Immature natural killer cell (primary cell): Measurements from ENCODE around the gene ZNF768. TPM values are rescaled to one million over a fixed set of nuclear protein-coding genes. Genes with fewer than 3 reads are reported as not detected.

ENCODE experiments used
- DNase-seq, 3 donors: peaks; one replicate each; pipeline ENCODE4 v3.0.0; 2022; ENCODE audit warnings: mixed read lengths in 1 of 3
- H3K27ac Mint-ChIP-seq, 6 donors: one replicate each; pipeline ENCODE4 v1.8.0; 2020; ENCODE audit warnings: mixed read lengths in 6 of 6, mild to moderate bottlenecking in 5 of 6, inconsistent platforms in 4 of 6, moderate library complexity in 3 of 6
- H3K27me3 Mint-ChIP-seq, 3 donors: one replicate each; pipeline ENCODE4 v1.8.0; 2020 to 2021; ENCODE audit warnings: low read depth in 3 of 3, mild to moderate bottlenecking in 3 of 3, mixed read lengths in 3 of 3, moderate library complexity in 3 of 3, inconsistent platforms in 1 of 3
- H3K36me3 Mint-ChIP-seq, 3 donors: one replicate each; pipeline ENCODE4 v1.8.0; 2020; ENCODE audit warnings: mixed read lengths in 3 of 3, inconsistent platforms in 2 of 3, mild to moderate bottlenecking in 2 of 3
- H3K4me1 Mint-ChIP-seq, 2 donors: one replicate each; pipeline ENCODE4 v1.8.0; 2020; ENCODE audit warnings: inconsistent platforms in 2 of 2, mild to moderate bottlenecking in 2 of 2, mixed read lengths in 2 of 2, moderate library complexity in 1 of 2
- H3K4me3 Mint-ChIP-seq, 5 donors: one replicate each; pipeline ENCODE4 v1.8.0; 2020; ENCODE audit warnings: mild to moderate bottlenecking in 5 of 5, mixed read lengths in 5 of 5, inconsistent platforms in 3 of 5, moderate library complexity in 3 of 5
- H3K9me3 Mint-ChIP-seq, 6 donors: one replicate each; pipeline ENCODE4 v1.8.0; 2020; ENCODE audit warnings: mild to moderate bottlenecking in 6 of 6, mixed read lengths in 6 of 6, inconsistent platforms in 4 of 6, moderate library complexity in 3 of 6
- polyA plus RNA-seq, 3 donors: library from polyadenylated mRNA; unstranded; fragments of 300-500 nt; fragmentation: Illumina TruSeq; gene quantifications; one replicate each; pipeline ENCODE4 v1.2.3, GENCODE V29; 2021

Gene ZNF768
- 1 to 10 TPM in 2 of 3 donors, under 1 TPM in 1; 0.15 to 1.7 (median 1.3) TPM for polyA plus RNA-seq

- Mint-ChIP-seq H3K27me3 (peaks cover 2 to 12% (median 4%) of the 10 kb centered on the region in 3 donors), H3K36me3 (peaks cover 0 to 12% (median 9%) of the 10 kb centered on the region in 3 donors), H3K4me3 (peak within 1 kb of the TSS; percentile 86 to 89 (median 87)), H3K4me1 (peaks cover 26 to 34% of the 10 kb centered on the region in 2 donors), H3K9me3 (no peaks in the 10 kb centered on the region), H3K27ac (peak within 1 kb of the TSS; percentile 80 to 89 (median 83))
- DNase-seq, result peak in 2 of 3 donors; percentile 26 to 52
Measured at GRCh38 chr16:30526137-30526822, at the start of gene ZNF768. Gene ZNF768, minus strand, starts transcription at chr16:30526566. Its CDS starts 153 bp downstream, at chr16:30526413.

- DNase-seq, result no peak
- Mint-ChIP-seq H3K4me3 (peak overlapping the region in 1 of 5 donors; percentile 24), H3K27me3 (peaks cover 0 to 7% (median 0%) of the 10 kb centered on the region in 3 donors), H3K4me1 (peaks cover 21 to 28% of the 10 kb centered on the region in 2 donors), H3K27ac (no peak overlapping the region), H3K9me3 (no peaks in the 10 kb centered on the region), H3K36me3 (peaks cover 0 to 3% (median 0%) of the 10 kb centered on the region in 3 donors)
Measured at GRCh38 chr16:30574678-30575077, 48.3 kb upstream of the ZNF768 start.

GRCh38 chr16:30571445-30572322 is 45.3 kb upstream of the ZNF768 start, which contains the start of gene ZNF688:
Gene ZNF688, minus strand, starts transcription at chr16:30571714. Its CDS starts 85 bp downstream, at chr16:30571629.
- H3K27ac Mint-ChIP-seq, result peak within 1 kb of the TSS; percentile 93 to 98 (median 96)
- no peaks in the 10 kb centered on the region for H3K9me3 Mint-ChIP-seq
- H3K36me3 Mint-ChIP-seq, result no peaks in the 10 kb centered on the region
- H3K4me1 Mint-ChIP-seq, result peaks cover 29 to 35% of the 10 kb centered on the region in 2 donors
- H3K27me3 Mint-ChIP-seq, result peaks cover 0 to 15% (median 0%) of the 10 kb centered on the region in 3 donors
- peak within 1 kb of the TSS; percentile 90 to 92 (median 91) for H3K4me3 Mint-ChIP-seq
- peak; percentile 95 to 97 (median 95) for DNase-seq

GRCh38 chr16:30570636-30571444 is 44.5 kb upstream of the ZNF768 start:
- DNase-seq, result no peak
- Mint-ChIP-seq H3K4me1 (peaks cover 29 to 35% of the 10 kb centered on the region in 2 donors), H3K9me3 (no peaks in the 10 kb centered on the region), H3K27ac (peak overlapping the region; percentile 87 to 98 (median 90)), H3K27me3 (peaks cover 0 to 20% (median 1%) of the 10 kb centered on the region in 3 donors), H3K36me3 (no peaks in the 10 kb centered on the region), H3K4me3 (peak overlapping the region; percentile 78 to 92 (median 90))

GRCh38 chr16:30569746-30570635 is 43.6 kb upstream of the ZNF768 start:
- Mint-ChIP-seq H3K27ac (peak overlapping the region in 4 of 6 donors; percentile 43 to 98 (median 78)), H3K27me3 (peaks cover 0 to 20% (median 2%) of the 10 kb centered on the region in 3 donors), H3K4me3 (peak overlapping the region in 3 of 5 donors; percentile 17 to 92 (median 78)), H3K4me1 (peaks cover 29 to 35% of the 10 kb centered on the region in 2 donors), H3K36me3 (no peaks in the 10 kb centered on the region), H3K9me3 (no peaks in the 10 kb centered on the region)
- no peak for DNase-seq

GRCh38 chr16:30569281-30569680 is 42.9 kb upstream of the ZNF768 start:
- H3K27ac Mint-ChIP-seq, result peak overlapping the region in 4 of 6 donors; percentile 64 to 79 (median 68)
- H3K4me1 Mint-ChIP-seq, result peaks cover 29 to 35% of the 10 kb centered on the region in 2 donors
- DNase-seq, result no peak
- no peaks in the 10 kb centered on the region for H3K36me3 Mint-ChIP-seq
- no peaks in the 10 kb centered on the region for H3K9me3 Mint-ChIP-seq
- peaks cover 0 to 18% (median 2%) of the 10 kb centered on the region in 3 donors for H3K27me3 Mint-ChIP-seq
- H3K4me3 Mint-ChIP-seq, result peak overlapping the region in 1 of 5 donors; percentile 13

GRCh38 chr16:30567991-30568638 is 41.7 kb upstream of the ZNF768 start:
- DNase-seq, result peak; percentile 44 to 61 (median 51)
- H3K4me3 Mint-ChIP-seq, result peak overlapping the region; percentile 51 to 73 (median 73)
- H3K9me3 Mint-ChIP-seq, result no peaks in the 10 kb centered on the region
- peaks cover 0 to 21% (median 2%) of the 10 kb centered on the region in 3 donors for H3K27me3 Mint-ChIP-seq
- H3K27ac Mint-ChIP-seq, result peak overlapping the region; percentile 85 to 95 (median 92)
- peaks cover 25 to 31% of the 10 kb centered on the region in 2 donors for H3K4me1 Mint-ChIP-seq
- no peaks in the 10 kb centered on the region for H3K36me3 Mint-ChIP-seq

- Mint-ChIP-seq H3K36me3 (no peaks in the 10 kb centered on the region), H3K4me1 (peaks cover 23 to 27% of the 10 kb centered on the region in 2 donors), H3K27ac (peak overlapping the region; percentile 85 to 95 (median 92)), H3K4me3 (peak overlapping the region in 3 of 5 donors; percentile 73), H3K9me3 (no peaks in the 10 kb centered on the region), H3K27me3 (peaks cover 2 to 21% (median 2%) of the 10 kb centered on the region in 3 donors)
- DNase-seq, result no peak
Measured at GRCh38 chr16:30567160-30567990, 41.0 kb upstream of the ZNF768 start.

GRCh38 chr16:30566531-30566930 is 40.2 kb upstream of the ZNF768 start:
- Mint-ChIP-seq H3K9me3 (no peaks in the 10 kb centered on the region), H3K36me3 (no peaks in the 10 kb centered on the region), H3K4me1 (peaks cover 20% of the 10 kb centered on the region in 2 donors), H3K4me3 (no peak overlapping the region), H3K27ac (peak overlapping the region in 1 of 6 donors; percentile 72), H3K27me3 (peaks cover 2 to 16% (median 2%) of the 10 kb centered on the region in 3 donors)
- no peak for DNase-seq

- H3K27me3 Mint-ChIP-seq, result peaks cover 2 to 18% (median 4%) of the 10 kb centered on the region in 3 donors
Measured at GRCh38 chr16:30565984-30566383, 39.6 kb upstream of the ZNF768 start.

GRCh38 chr16:30565526-30565925 is 39.2 kb upstream of the ZNF768 start:
- Mint-ChIP-seq H3K4me1 (peaks cover 21 to 23% of the 10 kb centered on the region in 2 donors), H3K27me3 (peaks cover 2 to 20% (median 4%) of the 10 kb centered on the region in 3 donors), H3K9me3 (no peaks in the 10 kb centered on the region), H3K27ac (no peak overlapping the region), H3K4me3 (no peak overlapping the region), H3K36me3 (no peaks in the 10 kb centered on the region)
- no peak for DNase-seq

More at GRCh38 chr16:30565984-30566383, 39.6 kb upstream of the ZNF768 start:
- DNase-seq, result no peak
- H3K4me3 Mint-ChIP-seq, result no peak overlapping the region
- H3K27ac Mint-ChIP-seq, result peak overlapping the region in 1 of 6 donors; percentile 57
- no peaks in the 10 kb centered on the region for H3K36me3 Mint-ChIP-seq
- no peaks in the 10 kb centered on the region for H3K9me3 Mint-ChIP-seq
- peaks cover 23 to 24% of the 10 kb centered on the region in 2 donors for H3K4me1 Mint-ChIP-seq
